Colonic mucosa (tissue), 4 donors: Measurements from ENCODE around the gene ZNF385A. TPM values are rescaled to one million over a fixed set of nuclear protein-coding genes. Genes with fewer than 3 reads are reported as not detected.

Experiments used
- DNase-seq: peaks from one replicate; pipeline ENCODE4 v3.0.0-alpha.2; 2020
- H3K27ac ChIP-seq: fragments of 200-600 bp; one replicate; pipeline ENCODE4 v1.8.0; 2021
- H3K27me3 ChIP-seq: fragments of 200-600 bp; one replicate; pipeline ENCODE4 v1.8.0; 2021
- H3K36me3 ChIP-seq: fragments of 200-600 bp; one replicate; pipeline ENCODE4 v1.8.0; 2021
- H3K4me1 ChIP-seq: fragments of 200-600 bp; one replicate; pipeline ENCODE4 v1.8.0; 2021; ENCODE audit warnings: mild to moderate bottlenecking
- H3K4me3 ChIP-seq: fragments of 200-600 bp; one replicate; pipeline ENCODE4 v1.8.0; 2021
- H3K9ac ChIP-seq, 2 donors: one replicate each; pipeline ENCODE4 v1.7.0; 2013; ENCODE audit warnings: control low read depth in 2 of 2, low read depth in 2 of 2, low read length in 2 of 2
- H3K9me3 ChIP-seq: fragments of 200-600 bp; one replicate; pipeline ENCODE4 v1.8.0; 2021
- intact Hi-C: fragments of 100-400 bp; cut with DNase I; formaldehyde crosslinking; loops from one replicate; pipeline ENCODE4 v1.14.1; 2022
- total RNA-seq, 2 donors: library from RNA; stranded (reverse); fragmentation: NEBNext Ultra II Directional in 1 of 2; extraction: Animal tissue kit (Norgen Biotek cat#: 25700) in 1 of 2; gene quantifications; one replicate each; pipeline ENCODE4 v1.2.1, GENCODE V29; 2021
- TF ChIP-seq, protein P1 (sequence below): fragments of 200-600 bp; IDR thresholded peaks from one replicate; pipeline ENCODE4 v1.8.0; 2022; ENCODE audit warnings: antibody characterized with exemption, mild to moderate bottlenecking
- donor health status: healthy.
- donor health status: DM: no; HTN: no; CAD: no.
- donor health status: DM: no; HTN: no; CAD: no.

The ZNF385A gene
- total RNA-seq, 2 donors from 2014 or later = 3.8 to 7.3 TPM

DNA sequence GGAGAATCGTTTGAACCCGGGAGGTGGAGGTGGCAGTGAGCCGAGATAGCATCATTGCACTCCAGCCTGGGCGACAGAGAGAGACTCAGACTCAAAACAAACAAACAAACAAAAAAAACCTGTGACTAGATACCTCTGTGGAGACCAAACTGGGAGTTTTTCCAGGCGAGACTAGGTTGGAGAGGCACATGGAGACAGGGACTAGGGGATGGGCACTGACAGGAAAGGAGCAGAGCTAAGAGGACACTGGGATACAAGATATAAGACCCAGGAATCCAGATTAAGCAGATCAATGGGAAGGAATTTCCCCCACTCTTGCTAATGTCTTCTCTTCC, 39.2 kb upstream of the ZNF385A start:
- H3K9me3 ChIP-seq = no peaks in the 10 kb centered on the region
- intact Hi-C loops = no loop called here
- no peaks in the 10 kb centered on the region for H3K36me3 ChIP-seq
- peak overlapping the region; percentile 7 for H3K27ac ChIP-seq
- H3K4me1 ChIP-seq = no peaks in the 10 kb centered on the region
- H3K9ac ChIP-seq = no peak overlapping the region
- TF ChIP-seq, protein P1, sequence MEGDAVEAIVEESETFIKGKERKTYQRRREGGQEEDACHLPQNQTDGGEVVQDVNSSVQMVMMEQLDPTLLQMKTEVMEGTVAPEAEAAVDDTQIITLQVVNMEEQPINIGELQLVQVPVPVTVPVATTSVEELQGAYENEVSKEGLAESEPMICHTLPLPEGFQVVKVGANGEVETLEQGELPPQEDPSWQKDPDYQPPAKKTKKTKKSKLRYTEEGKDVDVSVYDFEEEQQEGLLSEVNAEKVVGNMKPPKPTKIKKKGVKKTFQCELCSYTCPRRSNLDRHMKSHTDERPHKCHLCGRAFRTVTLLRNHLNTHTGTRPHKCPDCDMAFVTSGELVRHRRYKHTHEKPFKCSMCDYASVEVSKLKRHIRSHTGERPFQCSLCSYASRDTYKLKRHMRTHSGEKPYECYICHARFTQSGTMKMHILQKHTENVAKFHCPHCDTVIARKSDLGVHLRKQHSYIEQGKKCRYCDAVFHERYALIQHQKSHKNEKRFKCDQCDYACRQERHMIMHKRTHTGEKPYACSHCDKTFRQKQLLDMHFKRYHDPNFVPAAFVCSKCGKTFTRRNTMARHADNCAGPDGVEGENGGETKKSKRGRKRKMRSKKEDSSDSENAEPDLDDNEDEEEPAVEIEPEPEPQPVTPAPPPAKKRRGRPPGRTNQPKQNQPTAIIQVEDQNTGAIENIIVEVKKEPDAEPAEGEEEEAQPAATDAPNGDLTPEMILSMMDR = no peak
- peaks cover 13% of the 10 kb centered on the region for H3K27me3 ChIP-seq
- no peak for DNase-seq
- no peak overlapping the region for H3K4me3 ChIP-seq

- peak overlapping the region; percentile 68 for H3K27ac ChIP-seq
- peaks cover 14% of the 10 kb centered on the region for H3K27me3 ChIP-seq
- H3K36me3 ChIP-seq = no peaks in the 10 kb centered on the region
- DNase-seq = no peak
- H3K9me3 ChIP-seq = no peaks in the 10 kb centered on the region
- intact Hi-C loops = no loop called here
- H3K9ac ChIP-seq = no peak overlapping the region
- TF ChIP-seq, protein P1 = no peak
- H3K4me3 ChIP-seq = no peak overlapping the region
- no peaks in the 10 kb centered on the region for H3K4me1 ChIP-seq
These were observed 37.3 kb upstream of the ZNF385A start for GRCh38 chr12:54421879-54422250.

- intact Hi-C loops = no loop called here
- no peak for DNase-seq
- no peak overlapping the region for H3K9ac ChIP-seq
- TF ChIP-seq, protein P1 = no peak
- H3K9me3 ChIP-seq = no peaks in the 10 kb centered on the region
- peak overlapping the region; percentile 88 for H3K27ac ChIP-seq
- peaks cover 14% of the 10 kb centered on the region for H3K27me3 ChIP-seq
- H3K4me1 ChIP-seq = no peaks in the 10 kb centered on the region
- H3K36me3 ChIP-seq = no peaks in the 10 kb centered on the region
- H3K4me3 ChIP-seq = no peak overlapping the region
These were observed 36.8 kb upstream of the ZNF385A start for GRCh38 chr12:54421175-54421878.

DNA sequence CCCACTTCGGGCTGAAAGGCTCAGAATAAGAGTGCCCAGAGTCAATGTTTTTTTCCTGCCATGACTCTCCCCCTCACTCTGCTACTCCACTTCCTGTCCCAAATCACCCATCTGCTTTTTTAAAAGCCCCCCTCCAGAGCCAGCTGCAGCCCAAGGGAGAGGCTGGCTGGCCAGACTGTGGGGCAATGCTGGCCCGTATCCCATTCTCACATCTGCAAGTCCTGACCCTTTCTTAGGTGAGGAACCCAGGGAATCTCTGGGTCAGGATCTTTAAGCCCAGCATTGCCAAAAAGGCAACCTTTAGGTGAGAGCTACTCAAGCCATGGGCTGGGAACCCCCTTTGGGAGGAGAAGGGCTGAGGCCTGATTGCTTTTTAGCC, 36.2 kb upstream of the ZNF385A start:
- no peaks in the 10 kb centered on the region for H3K4me1 ChIP-seq
- peaks cover 14% of the 10 kb centered on the region for H3K27me3 ChIP-seq

GRCh38 chr12:54419088-54419887, 34.8 kb upstream of the ZNF385A start, which contains the start of gene ITGA5:
Gene ITGA5, minus strand, starts transcription at chr12:54419266. Its CDS starts 68 bp downstream, at chr12:54419198.
- no peaks in the 10 kb centered on the region for H3K4me1 ChIP-seq
- H3K9me3 ChIP-seq = no peaks in the 10 kb centered on the region
- peak within 1 kb of the TSS; percentile 88 for H3K27ac ChIP-seq
- TF ChIP-seq, protein P1 = no peak
- peak; percentile 63 for DNase-seq
- peak within 1 kb of the TSS; percentile 52 for H3K4me3 ChIP-seq
- H3K27me3 ChIP-seq = peaks cover 14% of the 10 kb centered on the region
- H3K36me3 ChIP-seq = no peaks in the 10 kb centered on the region
- H3K9ac ChIP-seq = peak within 1 kb of the TSS; percentile 66 to 76
- intact Hi-C loops = no loop called here

More for the DNA sequence above, 36.2 kb upstream of the ZNF385A start:
- intact Hi-C loops = no loop called here
- TF ChIP-seq, protein P1 = no peak
- Histone ChIP-seq H3K9me3 (no peaks in the 10 kb centered on the region), H3K9ac (peak overlapping the region in 1 of 2 donors; percentile 27), H3K36me3 (no peaks in the 10 kb centered on the region), H3K27ac (peak overlapping the region; percentile 88), H3K4me3 (no peak overlapping the region)
- no peak for DNase-seq
